Motor neuron (in vitro differentiated cells): ENCODE measurements around the gene HDAC6. TPM values are rescaled to one million over a fixed set of nuclear protein-coding genes. Genes with fewer than 3 reads are reported as not detected.
A peak's percentile ranks its signal among the peaks of the same experiment; 100 is the strongest.

ENCODE experiments used
- ATAC-seq, 8 experiments: fragments of 200-7000 bp; cut with Tn5 transposase; replicated peaks in 6 of 8; 2 replicates each; pipeline ENCODE4 v1.8.0; 2021; ENCODE audit warnings: mild to moderate bottlenecking in 8 of 8, moderate library complexity in 8 of 8
- H3K27ac ChIP-seq, 2 donors: fragments of 250-450 bp; sonication (Bioruptor Pico); 2 replicates each; pipeline ENCODE4 v1.9.0; 2021; ENCODE audit warnings: antibody characterized with exemption in 2 of 2, mild to moderate bottlenecking in 2 of 2, moderate library complexity in 1 of 2
- H3K4me1 ChIP-seq, 2 donors: fragments of 250-450 bp; sonication (Bioruptor Pico); replicated peaks in 1 of 2; 2 replicates each; pipeline ENCODE4 v1.6.1; 2021; ENCODE audit warnings: antibody characterized with exemption in 2 of 2, mild to moderate bottlenecking in 2 of 2, moderate library complexity in 1 of 2
- H3K4me3 ChIP-seq, 5 donors: fragments of 250-450 bp; sonication (Bioruptor Pico); 2 replicates each; pipeline ENCODE4 v1.9.0; 2021; ENCODE audit warnings: antibody characterized with exemption in 5 of 5, mild to moderate bottlenecking in 5 of 5, moderate library complexity in 4 of 5
- WGBS, 10 experiments: fragments of 450-650 bp; shearing (Covaris generic); methylation state at CpG; one replicate each; pipeline ENCODE4 v1.0.0; 2022; 5-methylcytosine and 5-hydroxymethylcytosine counted together
- in situ Hi-C, 9 experiments: fragments of 400-800 bp; cut with MboI; loops; one replicate each; pipeline ENCODE4 v1.15.0; 2021; ENCODE audit warnings: low sequenced_read_pairs in 9 of 9, low pct_unique_long_range_greater_than_20kb in 2 of 9; ENCODE audit not compliant: unreplicated experiment in 9 of 9
- total RNA-seq, 8 experiments: library from RNA; unstranded; fragments of 300-600 nt; gene quantifications; 2 replicates each; pipeline versions ENCODE4 v1.2.3 to v1.2.4, GENCODE V29; 2022

HDAC6 gene
- total RNA-seq, 8 experiments from 2014 or later, result 29.7 to 104 (median 62.2) TPM

DNA sequence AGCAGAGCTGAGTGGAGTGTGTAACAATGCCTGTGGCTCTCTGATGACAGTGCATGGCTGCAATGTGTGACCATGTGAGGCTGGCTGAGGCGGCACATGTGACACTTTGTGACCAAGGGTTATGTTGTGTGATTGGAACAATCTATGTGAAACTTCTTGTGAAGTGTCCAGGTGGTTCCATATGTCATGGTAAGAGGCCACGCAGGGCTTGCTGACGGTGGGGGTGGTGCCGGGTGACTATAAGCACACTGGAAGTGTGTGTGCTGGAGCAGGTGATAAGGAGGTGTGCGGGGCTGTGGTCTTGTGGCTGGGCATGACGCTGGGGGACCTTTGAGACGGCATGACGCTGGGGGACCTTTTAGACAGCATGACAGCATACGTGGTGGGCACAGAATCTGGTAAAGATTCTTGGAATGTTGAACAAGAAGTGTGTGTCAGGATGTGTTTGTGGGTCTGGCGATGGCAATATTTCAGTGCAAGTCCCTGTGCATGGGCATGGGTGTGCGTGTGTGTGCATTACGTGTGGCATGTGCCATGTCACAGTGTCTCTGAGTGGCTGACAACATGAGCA, 7.4 kb upstream of the HDAC6 start:
- Histone ChIP-seq H3K27ac (no peak overlapping the region), H3K4me3 (no peak overlapping the region), H3K4me1 (no peaks in the 10 kb centered on the region)
- in situ Hi-C loops, result no loop called here
- WGBS, 10 experiments, result 46 to 100% methylated on average over 1 to 12 of the region's 12 CpGs; no CpG with 5 or more reads in 8 of the 10 experiments
- ATAC-seq, result peak in 2 of 8 experiments; percentile 11 to 45

DNA sequence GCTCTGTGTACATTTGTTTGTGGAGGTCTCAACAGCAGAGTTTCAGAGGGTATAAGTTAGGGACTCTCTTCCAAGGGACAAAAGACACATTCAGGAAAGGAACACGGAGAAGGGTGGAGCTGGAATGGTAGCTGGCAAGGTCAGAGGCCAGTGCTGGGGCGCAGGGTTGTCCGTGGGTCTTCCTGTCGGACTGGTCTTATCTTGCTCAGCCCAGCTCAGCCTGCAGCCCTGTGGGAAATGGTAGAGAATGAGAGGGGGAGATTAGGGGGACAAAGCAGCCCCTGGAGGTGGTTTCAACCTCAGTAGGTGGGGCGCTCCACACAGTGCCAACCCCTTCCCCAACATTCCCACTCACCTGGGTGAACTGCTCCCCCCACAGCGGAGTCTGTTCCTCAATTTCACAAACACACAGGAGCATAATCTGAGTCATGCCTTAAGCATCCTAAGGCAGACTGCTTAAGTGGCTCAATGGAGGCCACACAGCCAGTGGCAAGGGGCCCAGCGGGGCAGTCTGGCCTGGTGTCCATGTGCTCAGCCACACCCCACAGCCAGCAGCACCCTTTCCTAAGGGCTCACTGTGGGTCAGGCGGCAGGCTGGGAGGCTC, 6.9 kb upstream of the HDAC6 start:
- in situ Hi-C loops, result no loop called here
- H3K4me1 ChIP-seq, result no peaks in the 10 kb centered on the region
- peak in 7 of 8 experiments; percentile 35 to 99 (median 74) for ATAC-seq

GRCh38 chrX:48798318-48798717, 3.5 kb upstream of the HDAC6 start:
- in situ Hi-C loops, result no loop called here
- Histone ChIP-seq H3K4me3 (no peak overlapping the region), H3K27ac (no peak overlapping the region), H3K4me1 (peaks cover 3 to 12% of the 10 kb centered on the region in 2 donors)
- no peak for ATAC-seq
- 67 to 80% methylated on average over 1 to 2 of the region's 2 CpGs; no CpG with 5 or more reads in 8 of the 10 experiments for WGBS, 10 experiments

More for the DNA sequence above, 6.9 kb upstream of the HDAC6 start:
- H3K27ac ChIP-seq, result no peak overlapping the region
- WGBS, 10 experiments, result 33 to 48% methylated on average over 1 to 7 of the region's 8 CpGs; no CpG with 5 or more reads in 8 of the 10 experiments
- no peak overlapping the region for H3K4me3 ChIP-seq

DNA sequence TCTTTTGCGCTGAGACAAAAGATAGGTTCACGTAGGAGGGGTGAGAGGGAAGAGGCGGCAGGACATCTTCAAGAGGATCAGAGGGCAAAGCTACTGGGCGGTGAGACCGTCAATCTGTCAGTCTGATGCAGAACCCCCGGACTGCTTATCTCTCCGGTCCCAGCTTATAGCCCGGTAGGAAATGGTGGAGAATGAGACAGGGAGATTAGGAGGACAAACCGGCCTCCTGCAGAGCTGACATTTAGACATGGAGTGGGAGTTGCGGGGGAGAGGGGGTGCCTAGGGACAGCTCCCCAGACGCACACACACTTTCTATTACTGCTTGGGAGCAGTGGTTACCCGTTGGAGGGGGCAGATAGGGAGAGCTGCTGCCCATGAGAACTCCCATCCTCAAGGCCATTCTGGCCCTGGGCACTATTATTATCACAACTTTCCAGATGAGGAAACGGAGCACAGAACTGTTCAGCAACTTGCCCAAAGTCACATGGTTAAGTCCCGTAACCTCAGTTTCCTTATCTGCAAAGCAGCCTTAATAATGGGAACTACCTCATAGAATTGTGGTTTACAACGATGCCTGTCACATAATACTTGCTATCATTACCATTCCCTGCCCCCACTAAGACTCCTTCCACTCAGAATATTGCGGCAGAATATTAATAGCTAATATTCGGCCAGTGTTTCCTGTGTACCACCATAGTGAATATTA, 1.1 kb upstream of the HDAC6 start:
- H3K27ac ChIP-seq, result peak overlapping the region; percentile 98 to 99
- WGBS, 10 experiments, result 28 to 100% (median 45%) methylated on average over 1 to 7 of the region's 17 CpGs; no CpG with 5 or more reads in 6 of the 10 experiments
- peak overlapping the region; percentile 54 to 87 (median 82) for H3K4me3 ChIP-seq
- peaks cover 3 to 12% of the 10 kb centered on the region in 2 donors for H3K4me1 ChIP-seq
- in situ Hi-C loops, result no loop called here
- ATAC-seq, result no peak

DNA sequence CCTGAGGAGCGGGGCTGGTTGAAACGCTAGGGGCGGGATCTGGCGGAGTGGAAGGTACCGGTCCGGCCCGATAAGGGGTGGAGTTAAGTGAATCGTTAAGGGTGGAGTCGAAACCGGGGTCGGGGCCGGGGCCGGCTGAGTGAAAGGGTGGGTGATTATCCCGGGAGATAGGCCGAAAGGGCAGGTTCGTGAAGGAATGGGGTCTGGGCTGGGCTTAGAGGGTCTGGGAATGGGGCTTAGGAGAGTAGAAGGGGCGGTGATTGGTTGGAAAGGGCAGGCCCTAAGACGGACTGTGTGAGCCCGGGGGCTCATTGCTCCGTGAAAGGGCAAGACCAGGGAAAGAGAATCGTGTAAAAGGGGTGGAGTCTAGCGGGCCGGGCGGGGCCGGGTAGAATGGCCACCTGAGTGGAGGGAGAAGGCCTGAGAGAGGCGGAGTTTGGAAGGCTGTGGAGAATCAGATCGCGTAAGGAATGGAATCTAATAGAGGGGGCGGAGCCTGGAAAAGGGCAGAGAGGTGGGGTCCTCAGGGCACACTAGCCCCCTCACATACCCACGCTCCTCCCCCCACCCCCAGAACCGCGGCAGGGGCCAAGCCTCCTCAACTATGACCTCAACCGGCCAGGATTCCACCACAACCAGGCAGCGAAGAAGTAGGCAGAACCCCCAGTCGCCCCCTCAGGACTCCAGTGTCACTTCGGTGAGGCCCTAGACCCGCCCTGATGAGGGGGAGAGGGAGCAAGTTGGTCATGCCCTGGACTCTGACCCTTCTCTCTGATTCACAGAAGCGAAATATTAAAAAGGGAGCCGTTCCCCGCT, 430 bp downstream of the HDAC6 start:
- H3K27ac ChIP-seq, result peak overlapping the region; percentile 97 to 98
- H3K4me1 ChIP-seq, result peaks cover 3 to 12% of the 10 kb centered on the region in 2 donors
- peak; percentile 49 to 72 (median 58) for ATAC-seq
- in situ Hi-C loops, result no loop called here
- 0 to 40% (median 29%) methylated on average over 1 to 11 of the region's 40 CpGs; no CpG with 5 or more reads in 7 of the 10 experiments for WGBS, 10 experiments
- peak overlapping the region; percentile 63 to 91 (median 78) for H3K4me3 ChIP-seq

GRCh38 chrX:48802905-48803200, 986 bp downstream of the HDAC6 start:
- Histone ChIP-seq H3K27ac (peak overlapping the region; percentile 97 to 98), H3K4me3 (peak overlapping the region; percentile 63 to 91 (median 78)), H3K4me1 (peaks cover 3 to 12% of the 10 kb centered on the region in 2 donors)
- 33 to 63% (median 33%) methylated on average over 2 to 4 of the region's 4 CpGs; no CpG with 5 or more reads in 7 of the 10 experiments for WGBS, 10 experiments
- in situ Hi-C loops, result no loop called here
- ATAC-seq, result no peak

DNA sequence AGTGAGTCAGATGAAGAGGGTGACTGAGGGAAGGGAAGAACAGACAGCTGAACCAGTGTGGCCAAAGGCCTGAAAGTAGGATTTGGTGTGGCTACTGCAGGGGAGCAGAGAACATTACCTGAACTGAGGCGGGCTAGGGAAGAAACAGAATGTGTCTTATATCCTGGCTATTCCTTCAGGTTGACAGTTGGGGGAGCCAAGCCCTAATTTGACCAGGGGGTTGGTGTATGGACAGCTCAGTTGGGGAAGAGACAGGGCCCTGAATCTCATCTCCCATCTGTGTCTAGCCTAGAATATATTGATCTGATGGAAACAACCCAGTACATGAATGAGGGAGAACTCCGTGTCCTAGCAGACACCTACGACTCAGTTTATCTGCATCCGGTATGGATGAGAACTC, 4.2 kb downstream of the HDAC6 start:
- 50 to 78% methylated on average over 1 to 4 of the region's 4 CpGs; no CpG with 5 or more reads in 8 of the 10 experiments for WGBS, 10 experiments
- H3K4me3 ChIP-seq, result no peak overlapping the region
- ATAC-seq, result no peak
- no peak overlapping the region for H3K27ac ChIP-seq
- in situ Hi-C loops, result no loop called here
- H3K4me1 ChIP-seq, result peaks cover 0 to 6% of the 10 kb centered on the region in 2 donors

GRCh38 chrX:48813644-48814043, 11.8 kb downstream of the HDAC6 start:
- in situ Hi-C loops, result no loop called here
- H3K4me1 ChIP-seq, result no peaks in the 10 kb centered on the region
- H3K27ac ChIP-seq, result no peak overlapping the region
- WGBS, 10 experiments, result 55 to 92% methylated on average over 2 to 3 of the region's 8 CpGs; no CpG with 5 or more reads in 8 of the 10 experiments
- ATAC-seq, result no peak
- H3K4me3 ChIP-seq, result no peak overlapping the region

- Histone ChIP-seq H3K4me1 (no peaks in the 10 kb centered on the region), H3K27ac (no peak overlapping the region), H3K4me3 (no peak overlapping the region)
- no peak for ATAC-seq
- WGBS, 10 experiments, result 93% methylated on average over 2 of the region's 8 CpGs; no CpG with 5 or more reads in 9 of the 10 experiments
- in situ Hi-C loops, result no loop called here
Observed at GRCh38 chrX:48814722-48815121, 12.9 kb downstream of the HDAC6 start.

GRCh38 chrX:48815266-48815665, 13.4 kb downstream of the HDAC6 start:
- in situ Hi-C loops, result no loop called here
- Histone ChIP-seq H3K27ac (no peak overlapping the region), H3K4me1 (no peaks in the 10 kb centered on the region), H3K4me3 (no peak overlapping the region)
- WGBS, 10 experiments, result 0 to 82% methylated on average over 1 to 7 of the region's 8 CpGs; no CpG with 5 or more reads in 8 of the 10 experiments
- no peak for ATAC-seq

DNA sequence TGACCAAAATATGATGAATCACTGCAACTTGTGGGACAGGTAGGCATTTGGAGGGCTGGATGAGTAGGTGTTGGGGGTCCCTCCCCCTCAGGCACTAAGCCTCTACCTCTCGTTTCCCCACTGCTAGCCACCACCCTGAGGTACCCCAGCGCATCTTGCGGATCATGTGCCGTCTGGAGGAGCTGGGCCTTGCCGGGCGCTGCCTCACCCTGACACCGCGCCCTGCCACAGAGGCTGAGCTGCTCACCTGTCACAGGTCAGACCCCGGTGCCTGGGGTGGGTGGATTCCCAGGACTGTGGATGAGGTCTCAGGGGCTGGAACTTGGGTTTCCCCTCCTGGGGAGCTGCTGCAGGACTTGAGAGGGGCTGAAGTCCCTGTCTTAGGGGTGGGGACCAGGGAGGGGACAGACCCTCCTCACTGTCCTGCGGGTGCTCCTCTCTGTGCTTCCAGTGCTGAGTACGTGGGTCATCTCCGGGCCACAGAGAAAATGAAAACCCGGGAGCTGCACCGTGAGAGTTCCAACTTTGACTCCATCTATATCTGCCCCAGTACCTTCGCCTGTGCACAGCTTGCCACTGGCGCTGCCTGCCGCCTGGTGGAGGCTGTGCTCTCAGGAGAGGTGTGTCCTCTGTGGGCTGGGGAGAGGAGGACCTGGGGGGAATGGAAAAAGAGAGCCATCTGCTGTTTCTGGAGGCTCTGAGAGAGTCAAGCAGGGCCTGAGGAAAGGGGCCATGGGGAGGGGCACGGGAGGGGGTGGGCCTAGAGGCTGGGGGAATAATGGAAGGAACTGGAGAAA, 14.3 kb downstream of the HDAC6 start:
- in situ Hi-C loops, result no loop called here
- 10 to 100% methylated on average over 1 to 2 of the region's 18 CpGs; no CpG with 5 or more reads in 8 of the 10 experiments for WGBS, 10 experiments

DNA sequence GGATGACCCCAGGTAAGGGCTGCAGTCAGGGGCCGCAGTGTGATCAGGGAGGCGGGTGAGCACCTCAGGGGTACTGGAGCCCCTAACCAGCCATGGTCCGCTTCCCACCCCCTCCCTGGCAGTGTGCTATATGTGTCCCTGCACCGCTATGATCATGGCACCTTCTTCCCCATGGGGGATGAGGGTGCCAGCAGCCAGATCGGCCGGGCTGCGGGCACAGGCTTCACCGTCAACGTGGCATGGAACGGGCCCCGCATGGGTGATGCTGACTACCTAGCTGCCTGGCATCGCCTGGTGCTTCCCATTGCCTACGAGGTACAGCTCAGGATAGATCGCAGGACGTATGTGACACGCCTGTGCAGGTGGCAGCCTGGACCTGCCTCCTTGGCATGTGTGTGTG, 16.2 kb downstream of the HDAC6 start:
- WGBS, 10 experiments, result 80% methylated on average over 1 of the region's 16 CpGs; no CpG with 5 or more reads in 9 of the 10 experiments
- ATAC-seq, result no peak
- H3K4me1 ChIP-seq, result no peaks in the 10 kb centered on the region
- H3K4me3 ChIP-seq, result no peak overlapping the region
- in situ Hi-C loops, result no loop called here
- H3K27ac ChIP-seq, result no peak overlapping the region

More for the DNA sequence above, 14.3 kb downstream of the HDAC6 start:
- ATAC-seq, result no peak
- Histone ChIP-seq H3K4me3 (no peak overlapping the region), H3K4me1 (no peaks in the 10 kb centered on the region), H3K27ac (no peak overlapping the region)
